ELF-1 (cell line): ENCODE measurements around the gene VSIG10.
A peak's percentile ranks its signal among the peaks of the same experiment; 100 is the strongest.
"Not testable (repeated sequence)": the region's sequence is repeated elsewhere in the genome, so short reads cannot be mapped to it uniquely, and the experiment has no call there.

ENCODE experiments used
- DNase-seq: peaks from one replicate; pipeline ENCODE4 v3.0.0-alpha.2; 2016; ENCODE audit warnings: low read depth, low spot score

VSIG10 gene

DNA sequence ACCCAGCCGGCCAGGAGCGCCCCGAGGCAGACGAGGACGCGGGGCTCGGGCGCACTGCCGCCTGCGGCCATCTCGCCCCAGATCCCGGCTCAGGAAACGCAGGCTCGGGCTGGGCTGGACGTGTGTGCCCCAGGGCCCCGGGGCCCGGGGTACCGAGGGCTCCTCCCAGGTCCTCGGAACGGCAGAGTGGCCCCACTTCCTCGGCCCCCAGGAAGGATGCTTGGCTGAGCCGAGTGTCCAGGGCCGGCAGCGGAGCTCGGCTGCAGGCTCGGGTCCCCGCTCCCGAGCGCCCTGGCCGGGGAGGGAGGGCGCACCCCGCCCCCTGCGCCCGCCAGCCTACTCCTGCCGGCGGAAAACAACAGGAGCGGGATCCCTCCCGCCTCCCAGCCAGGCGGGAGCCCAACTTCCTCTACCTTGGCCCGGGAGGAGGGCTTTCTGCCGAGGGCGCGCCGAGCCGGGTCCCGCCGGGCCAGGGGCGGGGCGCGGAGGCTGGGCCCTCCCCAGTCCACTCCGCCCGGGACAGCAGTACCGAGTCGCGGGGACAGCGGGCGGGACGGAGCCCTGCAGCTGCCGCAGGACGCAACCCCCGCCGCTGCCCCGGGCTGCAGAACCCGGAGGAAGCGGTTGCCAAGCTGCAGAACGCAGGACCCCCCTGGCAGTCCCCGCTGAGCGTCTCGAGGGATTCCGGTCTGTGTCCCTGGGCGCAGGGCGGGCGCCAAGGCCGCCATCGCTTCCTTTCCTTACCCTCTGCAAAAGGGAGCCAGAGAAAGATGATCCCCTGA is at the start of gene VSIG10:
Gene VSIG10, minus strand, starts transcription at position 411 of the 782 bp plus-strand sequence. Its CDS starts 340 bp downstream, at position 71.
- peak; percentile 88 for DNase-seq

DNA sequence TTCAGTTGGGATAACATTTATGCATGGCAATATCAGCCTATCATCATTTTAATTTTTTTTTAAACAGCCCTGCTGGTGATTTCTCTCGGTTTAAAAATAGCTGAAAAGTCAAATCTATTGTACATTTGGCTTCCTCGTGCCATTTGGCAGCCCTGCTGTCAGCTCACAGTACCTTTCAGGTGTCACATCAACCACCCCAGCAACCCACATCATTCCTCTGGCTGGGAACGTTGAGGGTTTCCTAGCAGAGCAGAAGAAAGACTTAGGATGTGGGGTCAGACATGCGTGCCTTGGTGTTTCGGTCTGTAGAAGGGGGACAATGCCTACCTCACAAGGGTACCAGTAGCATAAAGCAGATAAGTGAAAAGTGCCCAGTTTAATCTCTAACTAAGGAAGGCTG is 47.9 kb upstream of the VSIG10 start:
- no peak for DNase-seq

DNA sequence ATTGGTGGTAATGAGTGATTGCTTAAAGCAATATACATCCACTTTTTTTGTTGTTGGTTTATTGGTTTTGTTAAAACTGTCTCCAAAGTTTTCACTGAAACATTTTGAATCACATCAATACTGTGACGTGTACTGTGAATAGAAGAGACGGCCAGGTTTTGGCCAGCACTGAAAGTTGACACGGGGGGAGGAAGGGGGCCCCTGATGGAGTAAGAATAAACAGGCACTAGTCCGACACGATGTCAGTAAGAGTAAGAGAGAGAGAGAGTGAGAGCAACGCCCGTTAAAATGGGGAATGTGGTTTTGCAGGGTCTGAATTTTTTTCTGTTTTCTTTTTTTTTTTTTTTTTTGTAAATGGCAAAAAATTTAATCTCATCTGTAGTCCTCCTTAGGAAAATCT is 46.8 kb upstream of the VSIG10 start:
- DNase-seq, result no peak

DNA sequence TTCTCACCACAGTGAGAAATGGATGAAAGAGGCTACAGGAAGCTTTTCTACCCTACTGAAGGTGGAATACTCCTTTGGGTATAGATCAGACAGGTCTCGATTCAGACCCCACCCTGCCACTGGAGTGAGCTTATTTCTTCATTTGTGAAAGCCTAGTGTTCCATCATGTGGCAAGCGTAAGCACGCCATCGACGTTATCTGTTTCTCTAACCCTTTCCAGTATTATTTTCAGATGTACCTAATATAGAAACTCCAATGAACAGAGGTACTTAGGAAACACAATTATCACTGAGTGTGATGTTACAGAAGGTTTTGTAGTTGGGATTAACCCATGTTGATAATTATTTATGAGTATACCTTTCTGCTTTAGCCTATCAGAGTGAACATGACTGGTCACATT is 44.5 kb upstream of the VSIG10 start:
- no peak for DNase-seq

- DNase-seq, result no peak
Measured at GRCh38 chr12:118145798-118146156, 42.0 kb upstream of the VSIG10 start.

- no peak for DNase-seq
Measured at GRCh38 chr12:118145113-118145797, 41.4 kb upstream of the VSIG10 start.

DNA sequence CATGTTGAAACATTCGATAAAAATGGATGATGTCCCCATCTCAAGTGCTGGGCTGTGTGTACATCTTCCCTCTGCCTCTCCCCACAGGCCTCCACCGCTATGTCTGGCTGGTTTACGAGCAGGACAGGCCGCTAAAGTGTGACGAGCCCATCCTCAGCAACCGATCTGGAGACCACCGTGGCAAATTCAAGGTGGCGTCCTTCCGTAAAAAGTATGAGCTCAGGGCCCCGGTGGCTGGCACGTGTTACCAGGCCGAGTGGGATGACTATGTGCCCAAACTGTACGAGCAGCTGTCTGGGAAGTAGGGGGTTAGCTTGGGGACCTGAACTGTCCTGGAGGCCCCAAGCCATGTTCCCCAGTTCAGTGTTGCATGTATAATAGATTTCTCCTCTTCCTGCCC is 40.7 kb upstream of the VSIG10 start:
- DNase-seq, result no peak

DNA sequence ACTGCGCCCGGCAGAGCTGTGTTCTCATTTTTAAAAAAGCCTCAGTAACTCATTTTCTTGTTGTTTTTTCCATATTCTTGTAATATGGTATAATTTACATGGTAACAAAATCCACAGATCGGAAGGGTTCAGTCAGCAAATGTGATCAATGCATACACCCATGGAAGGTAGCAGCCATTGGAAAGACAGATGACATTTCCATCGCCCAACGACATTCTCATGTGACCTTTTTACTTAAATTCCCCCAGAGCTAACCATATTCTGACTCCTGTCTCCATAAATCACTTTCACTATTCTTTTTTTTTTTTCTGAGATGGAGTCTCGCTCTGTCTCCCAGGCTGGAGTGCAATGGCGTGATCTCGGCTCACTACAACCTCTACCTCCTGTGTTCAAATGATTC is 37.0 kb upstream of the VSIG10 start:
- DNase-seq, result no peak

DNA sequence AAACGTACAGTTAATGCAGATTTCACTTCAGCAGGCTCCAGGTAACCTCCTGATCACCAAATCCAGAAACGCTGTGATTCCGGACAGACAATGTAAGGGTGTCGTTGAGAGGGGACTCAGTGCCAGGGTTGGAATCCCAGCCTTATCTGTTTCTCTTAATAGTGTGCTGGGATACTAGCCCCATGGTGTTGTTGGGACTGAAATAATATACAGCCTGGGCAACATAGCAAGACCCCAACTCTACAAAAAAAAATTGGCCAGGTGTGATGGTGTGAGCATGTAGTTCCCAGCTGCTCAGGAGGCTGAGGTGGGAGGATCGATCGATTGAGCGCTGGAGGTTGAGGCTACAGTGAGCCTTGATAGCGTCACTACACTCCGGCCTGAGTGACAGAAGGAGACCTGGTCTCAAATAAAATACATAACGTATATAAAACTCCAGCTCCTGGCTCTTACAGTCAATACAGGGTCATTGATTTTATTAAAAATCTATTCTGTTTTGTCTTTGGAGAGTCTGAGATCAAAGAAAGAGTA is 33.4 kb upstream of the VSIG10 start:
- DNase-seq, result no peak

DNA sequence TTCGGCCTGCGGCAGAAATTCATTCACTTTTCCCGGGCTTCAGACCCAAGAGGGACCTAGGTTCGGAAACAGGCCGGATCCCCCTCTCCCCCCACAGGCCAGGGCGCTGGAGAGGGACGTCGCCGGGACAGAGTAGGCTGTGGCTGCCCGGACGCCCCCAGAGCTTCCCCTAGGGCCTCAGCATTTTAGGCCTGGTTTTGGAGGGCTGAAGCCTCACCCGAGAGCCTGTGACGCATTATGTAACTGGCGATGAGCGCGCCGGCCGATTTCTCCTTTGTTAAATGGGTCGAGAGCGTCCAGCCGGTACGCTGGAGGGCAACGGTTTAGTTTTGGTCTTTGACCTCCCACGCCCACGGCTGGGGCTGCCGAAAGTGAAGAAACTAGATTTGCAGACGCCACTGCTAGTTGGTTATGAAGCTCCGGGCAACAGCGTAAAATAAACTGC is 32.8 kb upstream of the VSIG10 start:
- peak; percentile 67 for DNase-seq

DNA sequence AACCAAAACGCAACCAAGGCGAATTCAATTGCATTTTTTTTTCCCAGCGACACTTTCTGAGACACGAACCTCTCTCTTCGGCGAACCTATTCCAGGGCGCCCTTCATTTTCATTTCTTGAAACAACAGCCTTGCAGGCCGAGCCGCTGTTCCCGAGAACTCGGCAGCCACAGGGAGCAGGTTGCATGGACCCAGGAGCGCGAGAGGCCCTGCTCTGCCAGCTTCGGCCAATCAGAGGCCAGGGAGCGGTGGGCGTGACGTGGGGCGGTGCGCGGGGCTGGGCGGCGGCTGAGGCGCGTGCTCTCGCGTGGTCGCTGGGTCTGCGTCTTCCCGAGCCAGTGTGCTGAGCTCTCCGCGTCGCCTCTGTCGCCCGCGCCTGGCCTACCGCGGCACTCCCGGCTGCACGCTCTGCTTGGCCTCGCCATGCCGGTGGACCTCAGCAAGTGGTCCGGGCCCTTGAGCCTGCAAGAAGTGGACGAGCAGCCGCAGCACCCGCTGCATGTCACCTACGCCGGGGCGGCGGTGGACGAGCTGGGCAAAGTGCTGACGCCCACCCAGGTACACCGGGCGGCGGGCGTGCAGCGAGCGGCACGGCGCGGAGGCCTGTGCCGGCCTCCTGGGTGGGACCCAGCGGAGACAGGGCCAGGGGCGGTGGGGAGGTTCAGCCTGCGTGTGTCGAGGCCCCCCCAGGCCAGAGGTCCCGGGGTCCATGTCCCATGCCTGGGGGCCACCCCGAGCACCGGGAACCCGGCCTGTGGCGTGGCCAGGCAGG is 32.2 kb upstream of the VSIG10 start, which contains the start of gene PEBP1:
Gene PEBP1, plus strand, starts transcription at position 337 of the 771 bp plus-strand sequence. Its CDS starts 86 bp downstream, at position 423.
- peak; percentile 92 for DNase-seq

GRCh38 chr12:118129436-118129835 is 25.6 kb upstream of the VSIG10 start:
- not testable (repeated sequence) for DNase-seq

GRCh38 chr12:118127867-118128266 is 24.1 kb upstream of the VSIG10 start:
- no peak for DNase-seq

DNA sequence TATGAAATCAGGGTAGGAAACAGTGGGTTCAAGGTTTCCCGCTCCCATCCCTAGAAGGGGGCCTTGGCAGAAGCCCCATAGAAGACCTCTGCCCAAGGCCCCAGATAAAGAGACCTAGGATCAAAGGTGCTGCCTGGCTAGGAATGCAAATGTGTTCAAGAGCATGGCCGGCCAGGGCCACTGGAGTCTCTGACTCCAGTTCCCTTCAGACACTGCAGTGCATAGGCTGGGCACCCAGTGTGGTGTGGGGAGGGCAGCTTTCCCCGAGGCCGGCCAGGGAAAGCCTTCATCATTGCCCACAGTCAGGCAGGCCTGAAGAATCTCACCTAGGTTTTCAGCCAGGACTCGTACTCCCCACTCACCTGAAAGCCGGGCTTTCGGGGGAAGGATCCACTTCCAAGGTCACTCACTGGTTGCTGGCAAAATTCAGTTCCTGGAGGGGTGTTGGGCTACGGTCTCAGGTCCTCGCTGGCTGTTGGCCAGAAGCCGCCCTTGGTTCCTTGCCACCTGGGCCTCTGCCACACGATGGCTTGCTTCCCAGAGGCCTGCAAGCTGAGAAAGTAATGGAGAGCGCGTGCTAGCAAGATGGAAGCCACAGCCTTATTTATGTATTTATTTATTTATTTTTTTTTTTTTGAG is 22.4 kb upstream of the VSIG10 start:
- DNase-seq, result no peak

DNA sequence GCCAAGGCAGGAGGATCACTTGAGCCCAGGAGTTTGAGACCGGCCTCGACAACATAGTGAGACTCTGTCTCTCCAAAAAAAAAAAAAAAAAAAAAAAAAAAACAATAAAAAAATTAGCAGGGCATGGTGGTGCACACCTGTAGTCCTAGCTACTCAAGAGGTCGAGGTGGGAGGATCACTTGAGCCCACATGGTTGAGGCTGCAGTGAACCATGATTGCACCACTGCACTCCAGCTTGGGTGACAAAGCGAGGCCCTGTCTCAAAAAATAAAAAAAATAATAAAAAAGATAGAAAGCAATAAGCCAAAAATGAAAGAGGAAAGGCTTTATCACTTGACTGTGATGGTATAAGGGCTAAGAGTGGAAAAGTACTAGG is 21.9 kb upstream of the VSIG10 start:
- DNase-seq, result no peak

- DNase-seq, result no peak
Measured at GRCh38 chr12:118124333-118124874, 20.6 kb upstream of the VSIG10 start.

- no peak for DNase-seq
Measured at GRCh38 chr12:118122264-118122663, 18.5 kb upstream of the VSIG10 start.

DNA sequence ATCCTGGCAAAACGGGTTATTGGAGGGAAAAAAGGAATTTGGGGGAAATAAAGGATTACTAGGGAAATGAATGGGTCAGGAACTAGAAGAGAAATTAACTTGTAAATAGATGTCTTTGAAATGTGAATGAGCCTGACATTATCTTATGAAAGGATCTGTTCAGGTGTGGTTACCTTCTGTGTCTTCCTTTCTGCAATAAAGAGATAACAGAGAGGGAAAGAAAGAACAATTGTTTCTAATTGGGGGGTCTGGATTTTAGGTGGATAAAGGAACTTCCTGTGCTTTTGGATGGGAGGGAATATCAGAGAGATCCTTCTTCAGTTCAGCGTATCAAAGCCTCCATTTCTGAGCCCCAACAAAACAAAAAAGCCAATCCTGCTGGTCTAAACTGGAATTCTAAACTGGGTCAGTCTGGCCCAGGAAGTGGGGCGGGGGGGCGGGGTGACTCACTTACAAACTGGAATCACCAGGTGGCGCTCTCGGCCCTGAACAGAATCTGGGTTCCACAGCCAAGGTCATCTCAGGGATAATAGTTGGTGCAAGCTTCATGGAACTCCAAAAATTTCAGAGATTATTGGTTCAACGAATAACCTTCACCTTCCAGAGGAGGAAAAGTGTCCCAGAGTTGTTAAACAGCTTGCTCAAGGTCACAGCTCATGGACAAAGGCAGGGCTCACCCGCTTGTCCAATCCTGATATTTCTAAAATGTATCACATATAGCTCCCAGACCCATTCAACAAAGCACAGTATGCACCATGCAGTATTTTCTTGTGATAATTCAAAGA is 17.0 kb upstream of the VSIG10 start:
- DNase-seq, result peak; percentile 90

DNA sequence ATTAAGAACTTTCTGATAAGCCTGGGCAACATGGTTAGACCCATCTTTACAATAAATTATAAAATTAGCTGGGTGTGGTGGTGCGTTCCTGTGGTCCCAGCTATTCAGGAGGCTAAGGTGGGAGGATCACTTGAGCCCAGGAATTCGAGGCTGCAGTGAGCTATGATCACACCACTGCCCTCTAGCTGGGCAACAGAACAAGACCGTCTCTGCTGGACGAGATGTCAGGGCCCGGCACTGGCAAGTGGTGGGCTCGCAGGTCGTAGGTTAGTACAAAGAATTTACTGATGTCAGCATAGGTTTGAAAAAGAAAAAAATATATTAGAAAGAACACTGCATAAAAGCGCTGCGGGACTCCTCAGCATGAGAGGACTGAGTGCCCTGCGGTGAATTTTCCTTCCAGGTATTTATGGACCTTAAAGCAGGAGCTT is 15.7 kb upstream of the VSIG10 start:
- peak; percentile 81 for DNase-seq

DNA sequence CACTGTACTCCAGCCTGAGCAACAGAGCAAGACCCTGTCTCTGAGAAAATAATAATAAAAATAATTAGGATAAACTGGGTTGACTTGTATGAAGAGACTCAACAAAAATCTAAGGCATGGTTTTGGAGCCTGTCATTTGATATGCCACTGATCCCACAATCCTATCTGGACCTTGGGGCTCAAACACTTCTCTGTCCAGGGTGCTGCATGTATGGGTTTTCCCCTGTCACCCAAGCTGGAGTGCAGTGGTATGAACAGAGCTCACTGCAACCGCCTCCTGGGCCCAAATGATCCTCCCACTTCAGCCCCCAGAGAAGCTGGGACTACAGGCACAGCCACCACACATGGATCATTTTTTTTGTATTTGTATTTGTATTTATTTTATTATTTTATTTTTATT is 5.3 kb upstream of the VSIG10 start:
- DNase-seq, result no peak
